NB4 (cell line): Measurements from ENCODE around the gene FANCG.

Experiments used
- CTCF ChIP-seq: IDR thresholded peaks from one replicate; pipeline ENCODE4 v1.5.1; 2012; ENCODE audit warnings: low read depth, low read length
- MAX ChIP-seq: IDR thresholded peaks from 2 replicates; pipeline ENCODE4 v1.6.1; 2011; ENCODE audit warnings: low read depth, low read length
- POLR2A ChIP-seq: IDR thresholded peaks from 2 replicates; pipeline ENCODE4 v1.6.1; 2011; ENCODE audit warnings: mild to moderate bottlenecking; ENCODE audit not compliant: insufficient read length; ENCODE audit errors: extremely low read depth

DNA sequence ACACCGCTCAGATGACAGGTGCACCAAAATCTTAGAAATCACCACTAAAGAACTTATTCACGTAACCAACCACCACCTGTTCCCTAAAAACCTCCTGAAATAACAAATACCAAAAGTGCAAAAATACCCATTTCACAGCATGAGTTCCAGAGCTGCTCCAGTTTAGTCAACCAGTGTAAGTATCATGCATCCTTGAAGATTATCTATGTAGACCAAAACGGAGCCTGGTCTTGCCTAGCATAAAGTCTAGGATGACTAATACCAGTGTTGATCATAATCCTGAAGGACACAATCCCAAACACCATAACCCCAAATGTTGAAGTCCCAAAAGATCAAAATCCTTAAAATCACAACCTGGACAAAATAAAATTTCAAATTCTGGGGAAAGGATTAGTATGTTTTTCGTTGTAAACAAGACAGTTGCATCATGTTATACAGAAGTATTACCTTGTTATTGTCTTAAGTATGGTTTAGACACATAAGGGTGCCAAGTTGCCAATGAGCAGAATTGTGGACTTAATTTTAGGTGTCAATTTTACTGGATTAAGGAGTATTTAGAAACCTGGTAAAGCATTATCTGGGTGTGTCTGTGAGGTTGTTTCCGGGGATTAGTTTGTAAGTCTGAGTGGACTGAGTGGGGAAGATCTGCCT is 25.4 kb downstream of the FANCG start:
- TF ChIP-seq POLR2A (no peak), CTCF (no peak), MAX (no peak)
